GOT3 (cell line): ENCODE measurements around the gene DCAF15.

Experiments
- DNase-seq: peaks from one replicate; lab custom pipeline; 2025; ENCODE audit warnings: mixed read lengths; lab: John Stamatoyannopoulos, UW

DCAF15 gene

DNA sequence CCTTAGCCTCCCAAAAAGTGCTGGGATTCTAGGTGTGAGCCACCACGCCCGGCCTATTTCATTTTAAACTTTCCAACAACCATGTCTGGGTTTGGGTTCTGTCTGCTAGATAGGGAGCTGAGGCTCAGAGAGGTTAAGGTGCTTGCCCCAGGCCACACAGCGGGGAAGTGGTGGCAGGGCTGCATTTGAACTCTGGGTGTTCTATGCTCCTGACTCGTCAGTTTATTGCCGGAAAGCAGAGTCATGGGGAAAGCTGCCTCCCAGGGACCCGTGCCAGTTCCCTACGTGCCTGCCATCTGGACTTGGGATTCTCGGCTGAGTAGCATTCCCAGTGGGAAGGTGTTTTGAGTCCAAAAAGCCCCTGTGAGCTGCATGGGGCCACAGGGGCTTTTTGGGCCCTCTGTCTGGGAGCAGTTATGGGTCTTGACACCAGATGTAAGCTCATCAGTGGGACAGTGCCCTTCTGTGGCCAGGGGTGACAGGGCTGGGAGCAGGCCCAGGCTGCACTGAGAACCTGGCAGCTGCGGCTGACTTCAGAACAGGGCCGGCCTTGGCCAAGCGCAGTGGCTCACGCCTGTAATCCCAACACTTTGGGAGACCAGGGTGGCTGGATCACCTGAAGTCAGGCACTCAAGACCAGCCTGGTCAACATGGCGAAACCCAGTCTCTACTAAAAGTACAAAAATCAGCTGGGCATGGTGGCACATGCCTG is 42.9 kb downstream of the DCAF15 start:
- no peak for DNase-seq

GRCh38 chr19:13995878-13996765 is 43.8 kb downstream of the DCAF15 start:
- no peak for DNase-seq

DNA sequence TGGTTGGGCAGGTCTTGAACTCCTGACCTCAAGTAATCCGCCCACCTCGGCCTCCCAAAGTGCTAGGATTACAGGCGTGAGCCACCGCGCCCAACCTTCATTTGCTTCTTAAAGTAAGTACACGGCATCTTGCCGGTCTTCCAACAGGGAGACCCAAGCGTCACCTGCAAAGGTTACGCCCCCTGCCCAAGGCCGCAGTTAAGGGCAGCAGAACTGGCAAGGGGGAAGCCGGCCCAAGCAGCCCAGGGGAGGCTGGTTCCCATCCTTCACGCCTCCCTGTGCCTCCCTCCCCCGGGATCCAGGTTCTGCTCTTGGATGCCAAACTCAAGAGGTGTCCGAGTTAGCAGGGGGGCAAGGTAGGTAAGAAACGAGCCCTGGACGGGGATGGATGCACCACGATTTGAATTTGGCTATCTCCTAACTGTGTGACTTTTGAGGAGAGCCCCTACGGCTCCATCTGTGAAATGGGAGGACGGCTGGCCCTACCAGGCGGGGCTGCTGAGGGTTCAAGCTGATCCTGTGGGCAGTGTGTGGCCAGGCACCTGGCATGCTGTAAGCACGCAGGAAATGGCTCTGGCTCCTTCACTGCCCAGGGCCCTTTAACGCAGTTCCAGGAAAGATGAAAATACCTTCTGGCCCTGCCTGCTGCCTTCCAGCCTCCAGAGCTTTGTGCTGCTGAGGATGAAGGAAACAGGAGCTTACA is 44.8 kb downstream of the DCAF15 start:
- DNase-seq, result no peak

- DNase-seq, result no peak
Observed at GRCh38 chr19:13997631-13997962, 45.3 kb downstream of the DCAF15 start.

GRCh38 chr19:13998426-13998825 is 46.1 kb downstream of the DCAF15 start:
- DNase-seq, result no peak

GRCh38 chr19:13999085-13999484 is 46.8 kb downstream of the DCAF15 start:
- DNase-seq, result no peak

DNA sequence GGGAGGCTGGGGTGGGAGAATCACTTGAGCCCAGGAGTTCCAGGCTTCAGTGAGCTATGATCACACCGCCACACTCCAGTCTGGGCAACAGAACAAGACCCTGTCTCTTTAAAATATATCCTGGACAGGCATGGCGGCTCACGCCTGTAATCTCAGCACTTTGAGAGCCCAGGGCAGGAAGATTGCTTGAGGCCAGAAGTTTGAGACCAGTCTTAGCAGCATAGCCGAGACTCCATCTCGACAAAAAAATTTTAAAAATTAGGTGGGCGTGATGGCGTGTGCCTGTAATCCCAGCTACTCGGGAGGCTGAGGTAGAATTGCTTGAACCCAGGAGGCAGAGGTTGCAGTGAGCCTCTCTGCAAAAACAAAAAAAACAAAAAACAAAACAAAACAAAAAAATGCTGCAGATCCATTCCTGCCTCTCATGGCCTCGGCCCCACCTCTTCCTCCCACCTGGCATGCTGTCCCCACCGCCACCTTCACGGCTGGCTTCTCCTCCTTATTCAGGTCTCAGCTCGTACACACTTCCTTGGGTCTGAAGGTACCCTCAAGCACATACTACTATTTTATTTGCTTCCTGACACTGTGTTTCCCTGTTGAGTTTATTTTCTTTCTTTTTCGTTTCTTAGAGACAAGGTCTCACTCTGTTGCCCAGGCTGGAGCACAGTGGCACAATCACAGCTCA is 48.5 kb downstream of the DCAF15 start:
- no peak for DNase-seq

DNA sequence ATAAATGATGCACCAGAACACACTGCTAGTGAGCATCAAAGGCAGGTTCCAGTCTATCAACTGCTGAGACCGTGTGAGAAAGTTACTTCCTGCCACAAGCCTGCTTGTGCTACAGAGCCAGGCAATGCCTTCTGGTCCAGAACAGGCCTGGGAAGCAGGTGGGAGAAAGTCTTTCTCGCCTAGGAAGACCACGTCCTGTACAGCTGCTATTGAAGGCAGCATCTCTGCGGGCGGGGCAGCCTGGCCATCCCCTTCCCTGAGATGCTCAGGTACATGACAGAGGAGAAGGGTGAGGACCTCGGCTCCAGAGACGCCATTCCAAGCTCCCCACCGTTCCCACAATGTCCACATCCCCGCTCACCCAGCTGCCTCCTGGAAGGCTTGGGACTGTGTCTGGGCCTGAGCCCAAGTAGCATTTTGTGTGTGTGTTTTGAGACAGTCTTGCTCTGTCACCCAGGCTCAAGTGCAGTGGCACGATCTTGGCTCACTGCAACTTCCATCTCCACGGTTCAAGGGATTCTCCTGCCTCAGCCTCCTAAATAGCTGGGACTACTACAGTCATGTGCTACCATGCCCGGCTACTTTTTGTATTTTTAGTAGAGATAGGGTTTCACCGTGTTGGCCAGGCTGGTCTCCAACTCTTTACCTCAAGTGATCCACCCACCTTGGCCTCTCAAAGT is 50.4 kb downstream of the DCAF15 start:
- no peak for DNase-seq

GRCh38 chr19:14003251-14004055 is 51.1 kb downstream of the DCAF15 start:
- DNase-seq, result no peak

GRCh38 chr19:14004619-14005348 is 52.5 kb downstream of the DCAF15 start:
- no peak for DNase-seq

- peak; percentile 43 for DNase-seq
Observed at GRCh38 chr19:14005349-14006084, 53.2 kb downstream of the DCAF15 start.

DNA sequence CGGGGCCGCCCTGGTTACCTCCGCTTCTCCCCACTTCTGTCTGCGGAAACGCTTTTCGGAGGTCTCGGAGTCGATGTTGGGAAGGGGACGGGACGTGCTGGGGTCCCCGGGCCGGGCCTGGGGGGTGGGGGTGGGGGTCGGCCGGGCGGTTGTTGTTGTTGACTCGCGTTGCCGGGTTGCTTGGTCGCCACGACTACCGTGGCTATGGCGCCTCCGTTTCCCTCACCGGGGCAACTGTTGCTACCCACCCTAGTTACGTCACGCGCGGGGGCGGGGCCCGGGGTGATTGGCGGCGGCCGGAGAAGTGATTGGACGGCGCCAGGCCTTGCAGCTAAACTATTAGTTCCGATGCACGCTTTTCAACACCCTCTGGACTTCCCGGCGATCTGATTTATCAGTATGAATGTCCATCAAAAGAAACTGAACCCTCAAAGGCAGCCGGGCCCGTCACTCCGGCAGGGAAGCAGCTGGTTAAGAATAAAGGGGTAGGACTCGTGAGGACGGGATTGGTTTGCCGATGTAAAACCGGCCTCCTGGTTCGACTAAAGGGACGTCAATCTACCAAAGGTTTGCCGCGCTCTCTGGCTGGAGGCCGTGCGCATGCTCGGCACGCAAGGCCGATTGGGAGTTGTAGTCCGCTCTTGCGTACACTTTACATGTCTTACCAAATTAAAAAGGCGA is 53.9 kb downstream of the DCAF15 start, which contains the start of gene RFX1:
Gene RFX1 (minus strand): TSS at position 236 of the 681 bp plus-strand sequence. CDS start 12,477 bp downstream, outside the sequence.
- peak; percentile 97 for DNase-seq

- peak; percentile 90 for DNase-seq
Observed at GRCh38 chr19:14006766-14007562, 54.7 kb downstream of the DCAF15 start.
